Measurements from ENCODE around the gene HDAC4. TPM values are rescaled to one million over a fixed set of nuclear protein-coding genes. Genes with fewer than 3 reads are reported as not detected.

Gene HDAC4
- total and polyA plus RNA-seq, 2 of the 8 experiments (the other 6 are each of a cell fraction or from before 2014, with no cell fraction given): 15.4 to 31.5 TPM

- TF ChIP-seq RXRA (IDR thresholded peaks at IDR 0.05; ENCODE audit: insufficient read depth, low read depth, low read length) (no peak), ATF3 (IDR thresholded peaks at IDR 0.05; ENCODE audit: insufficient read depth, low read depth, low read length) (no peak), CTBP2 (IDR thresholded peaks at IDR 0.05; ENCODE audit: borderline replicate concordance, insufficient read depth, insufficient read length, low read length) (no peak), HDAC6 (IDR thresholded peaks at IDR 0.05; ENCODE audit: low read depth, low read length) (no peak), BACH1 (IDR thresholded peaks at IDR 0.05; ENCODE audit: low read length) (no peak), ZNF274 (IDR thresholded peaks at IDR 0.05; ENCODE audit: borderline replicate concordance, extremely low read depth, low read length) (no peak)
These were observed 115.5 kb downstream of the HDAC4 start (continued) for GRCh38 chr2:239285071-239285931.

Data from H1 (cell line).